Limb (tissue), 2 donors: ENCODE results near the gene ACTN1.
A peak's percentile ranks its signal among the peaks of the same experiment; 100 is the strongest.

Experiments
- DNase-seq, 2 donors: peaks; one replicate each; pipeline ENCODE4 v3.0.0-alpha.2; 2016; ENCODE audit errors: extremely low spot score in 2 of 2

The ACTN1 gene

DNA sequence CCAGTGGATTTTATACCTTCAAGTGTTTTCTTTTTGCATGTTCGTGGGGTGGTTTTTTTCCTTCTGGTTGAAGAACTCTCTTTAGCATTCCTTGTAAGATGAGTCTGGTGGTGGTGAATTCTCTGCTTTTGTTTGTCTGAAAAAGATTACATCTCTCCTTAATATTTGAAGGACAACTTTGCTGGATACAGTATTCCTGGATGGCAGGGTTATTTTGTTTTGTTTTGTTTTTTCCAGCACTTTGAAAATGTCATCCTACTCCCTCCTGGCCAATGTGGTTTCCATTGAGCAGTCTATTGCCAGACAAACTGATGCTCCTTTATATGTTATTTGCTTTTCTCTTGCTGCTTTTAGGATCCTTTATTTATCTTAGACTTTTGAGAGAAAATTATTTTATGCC is 143.0 kb downstream of the ACTN1 start:
- DNase-seq: no peak

DNA sequence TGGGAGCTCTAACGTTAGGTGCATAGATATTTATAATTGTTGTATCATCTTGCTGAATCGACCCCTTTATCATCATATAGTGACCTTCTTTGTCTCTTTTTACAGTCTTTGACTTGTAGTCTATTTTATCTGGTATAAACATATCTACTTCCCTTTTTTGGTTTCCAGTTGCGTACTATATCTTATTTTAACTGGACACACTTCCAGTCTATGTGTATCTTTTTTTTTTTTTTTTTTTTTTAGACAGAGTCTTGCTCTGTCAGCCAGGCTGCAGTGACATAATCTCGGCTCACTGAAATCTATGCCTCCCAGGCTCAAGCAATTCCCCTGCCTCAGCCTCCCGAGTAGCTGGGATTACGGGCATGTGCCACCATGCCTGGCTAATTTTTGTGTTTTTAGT is 144.3 kb downstream of the ACTN1 start:
- no peak for DNase-seq

DNA sequence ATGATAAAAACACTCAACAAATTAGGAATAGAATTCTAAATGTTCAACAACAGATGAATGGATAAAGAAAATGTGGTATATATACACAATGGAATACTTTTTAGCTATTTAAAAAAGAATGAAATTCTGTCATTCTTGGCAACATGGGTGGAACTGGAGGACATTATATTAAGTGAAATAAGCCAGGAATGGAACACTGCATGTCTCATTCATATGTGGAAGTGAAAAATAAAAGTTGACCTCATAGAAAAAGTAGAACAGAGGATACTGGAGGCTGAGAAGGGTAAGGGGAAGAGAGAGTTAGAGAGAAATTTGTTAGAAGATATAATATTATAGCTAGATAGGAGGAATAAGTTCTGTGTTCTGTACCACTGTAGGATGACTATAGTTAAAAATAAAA is 150.4 kb downstream of the ACTN1 start:
- no peak for DNase-seq

DNA sequence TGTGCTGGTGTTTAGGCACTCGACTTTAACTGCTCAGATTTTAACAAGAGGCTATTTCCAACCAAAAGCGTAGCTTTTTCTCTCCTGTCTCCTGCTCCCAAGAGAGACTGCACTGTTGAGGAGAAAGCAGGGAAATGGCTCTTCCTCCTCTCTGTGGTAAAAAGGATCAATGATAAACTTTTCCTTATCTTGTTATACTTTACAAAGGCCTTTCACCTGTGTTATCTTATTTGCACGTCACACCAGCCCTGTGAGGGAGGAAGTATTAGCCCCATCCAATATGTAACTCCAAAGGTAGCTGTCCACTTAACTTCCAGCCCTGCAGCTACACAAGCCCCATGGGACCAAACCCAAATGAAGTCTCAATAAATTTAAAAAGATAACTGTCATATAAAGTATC is 153.4 kb downstream of the ACTN1 start:
- no peak for DNase-seq

DNA sequence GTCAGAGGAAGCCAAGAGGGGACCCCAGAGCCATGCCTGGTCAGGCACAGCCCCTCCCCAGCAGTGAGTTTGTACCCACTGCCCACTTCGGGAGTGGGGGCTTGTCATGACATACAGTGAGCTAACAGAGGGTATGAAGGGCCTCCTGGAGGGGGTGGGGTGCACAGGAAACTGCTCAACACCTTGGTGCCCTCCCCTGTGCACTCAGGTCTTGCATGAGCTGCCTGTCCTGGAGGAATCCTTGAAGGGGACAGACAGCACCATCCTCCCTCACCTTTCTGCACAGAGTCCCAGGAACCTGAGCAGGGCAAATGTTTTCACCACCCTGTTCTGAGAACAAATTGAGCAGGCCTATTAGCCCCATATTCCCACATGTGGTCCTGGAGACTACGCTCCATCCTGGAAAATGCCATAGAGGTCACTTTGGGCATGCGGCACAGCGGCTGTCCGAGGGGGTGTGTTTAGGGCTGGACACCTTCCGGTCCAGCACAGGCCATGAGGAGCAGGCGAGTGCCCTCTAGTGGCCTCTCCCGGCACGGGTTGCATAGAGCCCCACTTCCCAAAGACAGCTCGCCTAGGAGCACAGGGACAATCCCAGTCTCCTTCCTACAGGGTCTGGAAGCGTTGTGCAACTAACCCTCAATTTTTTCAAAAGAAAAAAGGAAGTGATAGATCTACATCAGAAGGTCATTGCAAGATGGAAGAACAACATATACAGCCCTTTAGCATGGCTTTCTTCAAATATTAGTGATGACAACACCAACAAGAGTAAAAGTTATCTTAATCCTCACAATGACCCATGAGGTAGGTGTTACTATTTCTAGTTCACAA is 154.4 kb downstream of the ACTN1 start:
- peak in 1 of 2 donors; percentile 82 for DNase-seq

DNA sequence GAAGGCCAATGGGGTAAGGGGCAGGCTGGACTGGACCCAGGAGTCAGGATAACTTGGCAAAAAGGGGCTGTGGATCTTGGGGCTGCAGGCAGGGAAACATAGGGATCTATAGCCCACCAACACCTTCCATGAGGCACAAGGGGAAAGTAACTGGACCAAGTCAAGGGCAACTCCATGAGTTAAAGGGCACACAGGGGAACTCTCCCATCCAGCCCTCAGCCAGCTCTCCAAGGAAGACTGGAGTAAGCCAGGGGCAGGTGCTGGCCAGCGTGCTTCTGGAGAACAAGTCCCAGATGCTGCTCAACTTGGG is 154.9 kb downstream of the ACTN1 start:
- no peak for DNase-seq
